Measurements from ENCODE around the gene KAZN. TPM values are rescaled to one million over a fixed set of nuclear protein-coding genes. Genes with fewer than 3 reads are reported as not detected.

The KAZN gene
- polyA plus RNA-seq, 1 of the 3 experiments (the other 2 are of a cell fraction) = 6.8 TPM

GRCh38 chr1:15123925-15124324 lies 525.4 kb downstream of the KAZN start:
- Histone ChIP-seq H3K79me2 (ENCODE audit: insufficient read depth) (no peaks in the 10 kb centered on the region), H3F3A (replicated peaks; ENCODE audit: insufficient read depth) (no peaks in the 10 kb centered on the region), H3K4me2 (no peak overlapping the region), H3K36me3 (replicated peaks in 1 of 2; ENCODE audit: control insufficient read depth in 1 of 2, insufficient read depth in 2 of 2, low read length in 1 of 2) (no peaks in the 10 kb centered on the region), H3K27ac (ENCODE audit: low read depth in 2 of 2, low read length in 1 of 2) (no peak overlapping the region), H3K9me3 (no peaks in the 10 kb centered on the region), H2AFZ (ENCODE audit: low read depth) (no peak overlapping the region), H3K9me2 (no peaks in the 10 kb centered on the region), H3K27me3 (ENCODE audit: insufficient read depth) (no peaks in the 10 kb centered on the region; the same call in 1 of the 2 replicates), H3K9ac (no peak overlapping the region), H3K4me1 (ENCODE audit: control insufficient read depth in 1 of 2, insufficient read depth in 2 of 2, low read depth in 1 of 2, low read length in 1 of 2) (peaks cover 0 to 2% of the 10 kb centered on the region in 2 experiments; a peak in 1 of 4 replicates), H3K4me3 (ENCODE audit: low read depth in 2 of 2, low read length in 1 of 2) (no peak overlapping the region), H4K20me1 (ENCODE audit: insufficient read depth) (no peaks in the 10 kb centered on the region)
- 83% methylated on average over 8 of the region's 9 CpGs for WGBS (ENCODE audit: low lambda C conversion rate)
- ChIA-PET POLR2A (no interaction called here), CTCF (interaction anchor here (0.7 to 1.3 kb wide), 5 partner anchors 9 to 184 kb away, joined by 3 read pairs; partner anchors contain the start of gene TMEM51)
- TF ChIP-seq GABPA (IDR thresholded peaks at IDR 0.05; ENCODE audit: low read depth) = no peak
- DNase-seq = no peak

- Histone ChIP-seq H3K27ac (ENCODE audit: low read depth in 2 of 2, low read length in 1 of 2) (no peak overlapping the region), H3K9me2 (no peaks in the 10 kb centered on the region), H3K36me3 (replicated peaks in 1 of 2; ENCODE audit: control insufficient read depth in 1 of 2, insufficient read depth in 2 of 2, low read length in 1 of 2) (no peaks in the 10 kb centered on the region), H3K4me3 (ENCODE audit: low read depth in 2 of 2, low read length in 1 of 2) (no peak overlapping the region), H3K9me3 (no peaks in the 10 kb centered on the region), H3K4me2 (no peak overlapping the region), H3K9ac (no peak overlapping the region), H3K27me3 (ENCODE audit: insufficient read depth) (no peaks in the 10 kb centered on the region; the same call in 1 of the 2 replicates), H3F3A (replicated peaks; ENCODE audit: insufficient read depth) (no peaks in the 10 kb centered on the region), H3K4me1 (ENCODE audit: control insufficient read depth in 1 of 2, insufficient read depth in 2 of 2, low read depth in 1 of 2, low read length in 1 of 2) (peaks cover 0 to 5% of the 10 kb centered on the region in 2 experiments; a peak in 1 of 4 replicates), H4K20me1 (ENCODE audit: insufficient read depth) (no peaks in the 10 kb centered on the region), H3K79me2 (ENCODE audit: insufficient read depth) (no peaks in the 10 kb centered on the region), H2AFZ (ENCODE audit: low read depth) (no peak overlapping the region)
- WGBS (ENCODE audit: low lambda C conversion rate) = 78% methylated on average over 5 of the region's 25 CpGs
- ChIA-PET POLR2A (no interaction called here), CTCF (interaction anchor here (11.1 kb wide), 1 partner anchor 148 kb away, joined by 119 read pairs; no protein-coding TSS in a partner anchor)
- DNase-seq = no peak
- no peak for TF ChIP-seq MXI1 (IDR thresholded peaks at IDR 0.05; ENCODE audit: low read depth, low read length)
- no peak for TF ChIP-seq TEAD4 (IDR thresholded peaks at IDR 0.05; ENCODE audit: borderline replicate concordance, insufficient read depth)
- no peak for TF ChIP-seq ELF1 (IDR thresholded peaks at IDR 0.05)
- no peak for TF ChIP-seq EZH2phosphoT487 (IDR thresholded peaks at IDR 0.05; ENCODE audit: borderline replicate concordance, low read depth)
- no peak for TF ChIP-seq SMC3 (IDR thresholded peaks at IDR 0.05; ENCODE audit: low read depth, low read length)
- TF ChIP-seq, protein P1, sequence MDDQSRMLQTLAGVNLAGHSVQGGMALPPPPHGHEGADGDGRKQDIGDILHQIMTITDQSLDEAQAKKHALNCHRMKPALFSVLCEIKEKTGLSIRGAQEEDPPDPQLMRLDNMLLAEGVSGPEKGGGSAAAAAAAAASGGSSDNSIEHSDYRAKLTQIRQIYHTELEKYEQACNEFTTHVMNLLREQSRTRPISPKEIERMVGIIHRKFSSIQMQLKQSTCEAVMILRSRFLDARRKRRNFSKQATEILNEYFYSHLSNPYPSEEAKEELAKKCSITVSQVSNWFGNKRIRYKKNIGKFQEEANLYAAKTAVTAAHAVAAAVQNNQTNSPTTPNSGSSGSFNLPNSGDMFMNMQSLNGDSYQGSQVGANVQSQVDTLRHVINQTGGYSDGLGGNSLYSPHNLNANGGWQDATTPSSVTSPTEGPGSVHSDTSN (IDR thresholded peaks at IDR 0.05) = no peak
- TF ChIP-seq JUND (IDR thresholded peaks at IDR 0.05) = no peak
- no peak for TF ChIP-seq USF1 (IDR thresholded peaks at IDR 0.05; ENCODE audit: borderline replicate concordance, low read depth)
- TF ChIP-seq RAD21 (IDR thresholded peaks at IDR 0.05; ENCODE audit: low read length) = no peak
- TF ChIP-seq RFX5 (IDR thresholded peaks at IDR 0.05; ENCODE audit: low read length) = no peak
- TF ChIP-seq, protein P2, sequence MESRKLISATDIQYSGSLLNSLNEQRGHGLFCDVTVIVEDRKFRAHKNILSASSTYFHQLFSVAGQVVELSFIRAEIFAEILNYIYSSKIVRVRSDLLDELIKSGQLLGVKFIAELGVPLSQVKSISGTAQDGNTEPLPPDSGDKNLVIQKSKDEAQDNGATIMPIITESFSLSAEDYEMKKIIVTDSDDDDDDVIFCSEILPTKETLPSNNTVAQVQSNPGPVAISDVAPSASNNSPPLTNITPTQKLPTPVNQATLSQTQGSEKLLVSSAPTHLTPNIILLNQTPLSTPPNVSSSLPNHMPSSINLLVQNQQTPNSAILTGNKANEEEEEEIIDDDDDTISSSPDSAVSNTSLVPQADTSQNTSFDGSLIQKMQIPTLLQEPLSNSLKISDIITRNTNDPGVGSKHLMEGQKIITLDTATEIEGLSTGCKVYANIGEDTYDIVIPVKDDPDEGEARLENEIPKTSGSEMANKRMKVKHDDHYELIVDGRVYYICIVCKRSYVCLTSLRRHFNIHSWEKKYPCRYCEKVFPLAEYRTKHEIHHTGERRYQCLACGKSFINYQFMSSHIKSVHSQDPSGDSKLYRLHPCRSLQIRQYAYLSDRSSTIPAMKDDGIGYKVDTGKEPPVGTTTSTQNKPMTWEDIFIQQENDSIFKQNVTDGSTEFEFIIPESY (IDR thresholded peaks at IDR 0.05; ENCODE audit: borderline replicate concordance, low read depth) = no peak
- TF ChIP-seq, protein P3, sequence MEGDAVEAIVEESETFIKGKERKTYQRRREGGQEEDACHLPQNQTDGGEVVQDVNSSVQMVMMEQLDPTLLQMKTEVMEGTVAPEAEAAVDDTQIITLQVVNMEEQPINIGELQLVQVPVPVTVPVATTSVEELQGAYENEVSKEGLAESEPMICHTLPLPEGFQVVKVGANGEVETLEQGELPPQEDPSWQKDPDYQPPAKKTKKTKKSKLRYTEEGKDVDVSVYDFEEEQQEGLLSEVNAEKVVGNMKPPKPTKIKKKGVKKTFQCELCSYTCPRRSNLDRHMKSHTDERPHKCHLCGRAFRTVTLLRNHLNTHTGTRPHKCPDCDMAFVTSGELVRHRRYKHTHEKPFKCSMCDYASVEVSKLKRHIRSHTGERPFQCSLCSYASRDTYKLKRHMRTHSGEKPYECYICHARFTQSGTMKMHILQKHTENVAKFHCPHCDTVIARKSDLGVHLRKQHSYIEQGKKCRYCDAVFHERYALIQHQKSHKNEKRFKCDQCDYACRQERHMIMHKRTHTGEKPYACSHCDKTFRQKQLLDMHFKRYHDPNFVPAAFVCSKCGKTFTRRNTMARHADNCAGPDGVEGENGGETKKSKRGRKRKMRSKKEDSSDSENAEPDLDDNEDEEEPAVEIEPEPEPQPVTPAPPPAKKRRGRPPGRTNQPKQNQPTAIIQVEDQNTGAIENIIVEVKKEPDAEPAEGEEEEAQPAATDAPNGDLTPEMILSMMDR (IDR thresholded peaks at IDR 0.05) = no peak
- no peak for TF ChIP-seq FOXJ3 (CRISPR knock-in tag; IDR thresholded peaks at IDR 0.05)
Measured at GRCh38 chr1:15124362-15125100, 526.0 kb downstream of the KAZN start.
